H9 (cell line): ENCODE data around the gene AKT3. TPM values are rescaled to one million over a fixed set of nuclear protein-coding genes. Genes with fewer than 3 reads are reported as not detected.

Source experiments
- DNase-seq: peaks from one replicate; pipeline ENCODE4 v3.0.0-alpha.2; 2017
- H2AFZ ChIP-seq: one replicate; pipeline ENCODE4 v1.6.1; 2013; ENCODE audit warnings: mild to moderate bottlenecking, low read length, control low read depth, moderate library complexity
- H2AK5ac ChIP-seq: 2 replicates; pipeline ENCODE4 v1.6.1; 2013; ENCODE audit warnings: low read length, control low read depth, mixed read lengths; ENCODE audit not compliant: insufficient read length
- H2BK120ac ChIP-seq: one replicate; pipeline ENCODE4 v1.6.1; 2013; ENCODE audit warnings: low read depth, mild to moderate bottlenecking, low read length, control low read depth, inconsistent platforms; ENCODE audit not compliant: poor library complexity, severe bottlenecking
- H2BK12ac ChIP-seq: 2 replicates; pipeline ENCODE4 v1.6.1; 2013; ENCODE audit warnings: low read length, control low read depth, mixed read lengths, low read depth; ENCODE audit not compliant: insufficient read length
- H2BK15ac ChIP-seq: 2 replicates; pipeline ENCODE4 v1.6.1; 2013; ENCODE audit warnings: low read depth, low read length, control low read depth
- H2BK20ac ChIP-seq: one replicate; pipeline ENCODE4 v1.6.1; 2013; ENCODE audit warnings: low read depth, mild to moderate bottlenecking, low read length, control low read depth, inconsistent platforms; ENCODE audit not compliant: poor library complexity, severe bottlenecking
- H2BK5ac ChIP-seq: 2 replicates; pipeline ENCODE4 v1.6.1; 2013; ENCODE audit warnings: low read length, control low read depth, mixed read lengths; ENCODE audit not compliant: insufficient read length
- H3K14ac ChIP-seq: 2 replicates; pipeline ENCODE4 v1.6.1; 2013; ENCODE audit warnings: low read length, control low read depth; ENCODE audit not compliant: insufficient read depth
- H3K18ac ChIP-seq: 2 replicates; pipeline ENCODE4 v1.6.1; 2013; ENCODE audit warnings: low read depth, mild to moderate bottlenecking, mixed read lengths, low read length, control low read depth; ENCODE audit not compliant: insufficient read length
- H3K23ac ChIP-seq: 2 replicates; pipeline ENCODE4 v1.6.1; 2013; ENCODE audit warnings: low read length, control low read depth, mixed read lengths, low read depth; ENCODE audit not compliant: insufficient read length
- H3K23me2 ChIP-seq: 2 replicates; pipeline ENCODE4 v1.6.1; 2013; ENCODE audit warnings: low read depth, mild to moderate bottlenecking, mixed read lengths, low read length, control low read depth; ENCODE audit not compliant: insufficient read length, poor library complexity, severe bottlenecking
- H3K27ac ChIP-seq: 2 replicates; pipeline ENCODE4 v1.5.1; 2013; ENCODE audit warnings: low read length, control low read depth, mixed read lengths, low read depth; ENCODE audit not compliant: insufficient read length
- H3K27me3 ChIP-seq: 2 replicates; pipeline ENCODE4 v1.6.1; 2013; ENCODE audit warnings: low read length, control low read depth, inconsistent platforms; ENCODE audit not compliant: insufficient read depth
- H3K4ac ChIP-seq: 2 replicates; pipeline ENCODE4 v1.6.1; 2013; ENCODE audit warnings: low read depth, mild to moderate bottlenecking, control low read depth, inconsistent platforms, low read length, moderate library complexity
- H3K4me1 ChIP-seq: 2 replicates; pipeline ENCODE4 v1.6.1; 2013; ENCODE audit warnings: low read length, control low read depth, inconsistent platforms; ENCODE audit not compliant: insufficient read depth
- H3K4me2 ChIP-seq: 2 replicates; pipeline ENCODE4 v1.6.1; 2013; ENCODE audit warnings: low read length, control low read depth, mixed read lengths; ENCODE audit not compliant: insufficient read length, insufficient read depth
- H3K56ac ChIP-seq: 2 replicates; pipeline ENCODE4 v1.6.1; 2013; ENCODE audit warnings: low read depth, mild to moderate bottlenecking, mixed read lengths, low read length, control low read depth; ENCODE audit not compliant: insufficient read length
- H3K79me1 ChIP-seq: 2 replicates; pipeline ENCODE4 v1.6.1; 2013; ENCODE audit warnings: low read depth, mild to moderate bottlenecking, moderate library complexity, low read length, control low read depth, inconsistent platforms; ENCODE audit not compliant: insufficient read depth, poor library complexity, severe bottlenecking
- H3K79me2 ChIP-seq: 2 replicates; pipeline ENCODE4 v1.6.1; 2013; ENCODE audit warnings: low read length, control low read depth, inconsistent platforms; ENCODE audit not compliant: insufficient read depth
- H3K9ac ChIP-seq: 2 replicates; pipeline ENCODE4 v1.6.1; 2013; ENCODE audit warnings: low read length, control low read depth, mixed read lengths; ENCODE audit not compliant: insufficient read length; ENCODE audit errors: extremely low read depth
- H3K9me3 ChIP-seq: one replicate; pipeline ENCODE4 v1.6.1; 2013; ENCODE audit warnings: low read depth, low read length, inconsistent platforms; ENCODE audit not compliant: control insufficient read depth
- H3T11ph ChIP-seq: one replicate; pipeline ENCODE4 v1.6.1; 2013; ENCODE audit warnings: mild to moderate bottlenecking, low read length, control low read depth, inconsistent platforms
- H4K20me1 ChIP-seq: one replicate; pipeline ENCODE4 v1.6.1; 2013; ENCODE audit not compliant: control insufficient read depth, insufficient read length, insufficient read depth
- H4K5ac ChIP-seq: 2 replicates; pipeline ENCODE4 v1.6.1; 2013; ENCODE audit warnings: low read depth, mild to moderate bottlenecking, mixed read lengths, low read length, control low read depth; ENCODE audit not compliant: insufficient read length
- H4K8ac ChIP-seq: replicated peaks from 2 replicates; pipeline ENCODE4 v1.6.1; 2013; ENCODE audit warnings: low read length, control low read depth, mixed read lengths, low read depth; ENCODE audit not compliant: insufficient read length
- H4K91ac ChIP-seq: 2 replicates; pipeline ENCODE4 v1.6.1; 2013; ENCODE audit warnings: low read depth, mild to moderate bottlenecking, moderate library complexity, mixed read lengths, low read length, control low read depth; ENCODE audit not compliant: insufficient read length
- H3K27ac Mint-ChIP-seq, 3 experiments: 2 replicates in 2 of 3; 3 replicates in 1 of 3; pipeline ENCODE4 v1.8.0; 2020 to 2021; ENCODE audit warnings: mixed read lengths in 3 of 3, mild to moderate bottlenecking in 1 of 3, moderate library complexity in 1 of 3
- H3K27me3 Mint-ChIP-seq: 2 replicates; pipeline ENCODE4 v1.8.0; 2021; ENCODE audit warnings: low read depth, mild to moderate bottlenecking, moderate library complexity, mixed read lengths
- H3K36me3 Mint-ChIP-seq, 3 experiments: 2 replicates in 2 of 3; 3 replicates in 1 of 3; pipeline ENCODE4 v1.8.0; 2020 to 2021; ENCODE audit warnings: low read depth in 3 of 3, mixed read lengths in 3 of 3; ENCODE audit not compliant: insufficient read depth in 1 of 3
- H3K4me1 Mint-ChIP-seq, 2 experiments: 2 replicates each; pipeline ENCODE4 v1.8.0; 2020; ENCODE audit warnings: mixed read lengths in 2 of 2
- H3K4me3 Mint-ChIP-seq, 2 experiments: 2 replicates in 1 of 2; 3 replicates in 1 of 2; pipeline ENCODE4 v1.8.0; 2020 to 2021; ENCODE audit warnings: mild to moderate bottlenecking in 2 of 2, mixed read lengths in 2 of 2, moderate library complexity in 1 of 2
- H3K9me3 Mint-ChIP-seq, 2 experiments: 2 replicates in 1 of 2; 3 replicates in 1 of 2; pipeline ENCODE4 v1.8.0; 2020; ENCODE audit warnings: mild to moderate bottlenecking in 2 of 2, mixed read lengths in 2 of 2, moderate library complexity in 1 of 2
- WGBS: extraction: QIAGEN DNeasy Blood & Tissue Kit; methylation state at CpG from one replicate; pipeline ENCODE4 v1.1.7; 2013; ENCODE audit warnings: missing lambda C conversion rate, low lambda C conversion rate, mixed read lengths; ENCODE audit not compliant: insufficient read length; ENCODE audit errors: extremely low coverage; 5-methylcytosine and 5-hydroxymethylcytosine counted together
- total RNA-seq: library from RNA; stranded (reverse); gene quantifications from 2 replicates; pipeline ENCODE4 v1.2.1, GENCODE V29; 2021
- TF ChIP-seq, protein P1 (sequence below): fragments of 200-600 bp; sonication (generic); conservative IDR thresholded peaks from 3 replicates; pipeline ENCODE4 v1.8.0; 2021; ENCODE audit warnings: antibody characterized with exemption, mild to moderate bottlenecking

The AKT3 gene
- total RNA-seq, 1 experiment from 2014 or later, result 27.8 TPM

DNA sequence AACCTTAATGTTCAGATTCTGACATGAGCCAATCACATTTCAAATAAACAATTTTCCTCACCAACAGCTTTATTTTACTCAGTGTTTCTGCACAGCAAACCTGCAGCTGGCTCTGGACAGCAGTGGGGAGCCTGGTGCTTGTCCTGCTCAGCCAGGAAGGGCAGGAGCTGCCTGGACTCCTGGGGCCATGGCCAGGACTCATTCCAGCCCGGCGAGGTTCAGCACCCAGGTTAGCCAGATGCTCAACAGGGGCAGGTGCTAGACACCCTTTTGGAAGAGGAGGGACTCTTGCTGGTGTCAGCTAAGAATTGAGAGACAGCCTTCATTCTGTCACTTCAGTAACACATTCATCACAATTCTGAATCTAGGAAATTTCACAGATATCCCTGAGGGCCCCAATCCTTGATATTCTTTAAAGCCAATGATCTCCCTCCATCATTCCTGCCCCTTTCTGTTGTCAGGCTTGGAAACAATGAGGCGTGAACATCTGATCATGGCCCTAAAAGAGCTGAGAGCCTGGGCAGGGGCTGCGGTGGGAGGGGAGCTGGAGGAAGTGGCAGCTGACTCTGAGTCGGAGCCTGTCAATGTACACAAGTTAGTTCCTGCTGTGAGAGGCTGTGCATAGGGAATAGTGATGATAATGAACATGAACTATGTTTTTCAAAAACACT lies 342.9 kb downstream of the AKT3 start:
- no peaks in the 10 kb centered on the region for H3K23me2 ChIP-seq
- H3K56ac ChIP-seq, result no peak overlapping the region
- no peaks in the 10 kb centered on the region for H3K79me1 ChIP-seq
- H3K14ac ChIP-seq, result no peak overlapping the region; the same call in 1 of the 2 replicates
- H3K4me1 ChIP-seq, result peaks cover 10% of the 10 kb centered on the region; the same call in 1 of the 2 replicates
- H4K20me1 ChIP-seq, result no peaks in the 10 kb centered on the region
- DNase-seq, result no peak
- no peak overlapping the region for H2AK5ac ChIP-seq
- H3K9me3 ChIP-seq, result no peaks in the 10 kb centered on the region
- no peaks in the 10 kb centered on the region for H3K79me2 ChIP-seq
- no peak overlapping the region for H3K4me3 Mint-ChIP-seq
- H3K27ac Mint-ChIP-seq, result peak overlapping the region in 1 of 3 experiments; percentile 13; a peak in 1 of 7 replicates
- no peak overlapping the region for H2BK12ac ChIP-seq
- H2BK120ac ChIP-seq, result no peak overlapping the region
- no peak overlapping the region for H4K5ac ChIP-seq
- TF ChIP-seq, protein P1, sequence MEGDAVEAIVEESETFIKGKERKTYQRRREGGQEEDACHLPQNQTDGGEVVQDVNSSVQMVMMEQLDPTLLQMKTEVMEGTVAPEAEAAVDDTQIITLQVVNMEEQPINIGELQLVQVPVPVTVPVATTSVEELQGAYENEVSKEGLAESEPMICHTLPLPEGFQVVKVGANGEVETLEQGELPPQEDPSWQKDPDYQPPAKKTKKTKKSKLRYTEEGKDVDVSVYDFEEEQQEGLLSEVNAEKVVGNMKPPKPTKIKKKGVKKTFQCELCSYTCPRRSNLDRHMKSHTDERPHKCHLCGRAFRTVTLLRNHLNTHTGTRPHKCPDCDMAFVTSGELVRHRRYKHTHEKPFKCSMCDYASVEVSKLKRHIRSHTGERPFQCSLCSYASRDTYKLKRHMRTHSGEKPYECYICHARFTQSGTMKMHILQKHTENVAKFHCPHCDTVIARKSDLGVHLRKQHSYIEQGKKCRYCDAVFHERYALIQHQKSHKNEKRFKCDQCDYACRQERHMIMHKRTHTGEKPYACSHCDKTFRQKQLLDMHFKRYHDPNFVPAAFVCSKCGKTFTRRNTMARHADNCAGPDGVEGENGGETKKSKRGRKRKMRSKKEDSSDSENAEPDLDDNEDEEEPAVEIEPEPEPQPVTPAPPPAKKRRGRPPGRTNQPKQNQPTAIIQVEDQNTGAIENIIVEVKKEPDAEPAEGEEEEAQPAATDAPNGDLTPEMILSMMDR, result no peak
- WGBS, result no CpG with 5 or more reads among the region's 5 CpGs
- no peaks in the 10 kb centered on the region for H3K27me3 Mint-ChIP-seq
- H3T11ph ChIP-seq, result no peak overlapping the region
- H3K4ac ChIP-seq, result no peak overlapping the region
- no peak overlapping the region for H4K8ac ChIP-seq
- H3K4me1 Mint-ChIP-seq, result peaks cover 27 to 35% of the 10 kb centered on the region in 2 experiments
- H3K23ac ChIP-seq, result no peak overlapping the region
- no peak overlapping the region for H2BK5ac ChIP-seq
- no peak overlapping the region for H2BK15ac ChIP-seq
- no peak overlapping the region for H2BK20ac ChIP-seq
- no peaks in the 10 kb centered on the region for H3K27me3 ChIP-seq
- H3K9me3 Mint-ChIP-seq, result no peaks in the 10 kb centered on the region
- H4K91ac ChIP-seq, result no peak overlapping the region
- no peak overlapping the region for H3K9ac ChIP-seq
- H3K4me2 ChIP-seq, result no peak overlapping the region
- no peak overlapping the region for H3K27ac ChIP-seq
- H3K18ac ChIP-seq, result no peak overlapping the region
- H3K36me3 Mint-ChIP-seq, result peaks cover 8 to 16% (median 15%) of the 10 kb centered on the region in 3 experiments
- no peak overlapping the region for H2AFZ ChIP-seq
